Testis (tissue), 3 donors: ENCODE data around the gene CMKLR1. TPM values are rescaled to one million over a fixed set of nuclear protein-coding genes. Genes with fewer than 3 reads are reported as not detected.

Experiments
- DNase-seq: peaks from one replicate; pipeline ENCODE4 v3.0.0-alpha.2; 2019
- H3K27ac ChIP-seq, 2 donors: fragments of 200-600 bp; sonication (generic); one replicate each; pipeline ENCODE4 v1.5.1; 2019
- H3K27me3 ChIP-seq: fragments of 200-600 bp; sonication (generic); one replicate; pipeline ENCODE4 v1.5.1; 2019
- H3K36me3 ChIP-seq: fragments of 200-600 bp; sonication (generic); one replicate; pipeline ENCODE4 v1.5.1; 2017; ENCODE audit warnings: low read depth; ENCODE audit errors: missing control alignments
- H3K4me1 ChIP-seq: fragments of 200-600 bp; sonication (generic); one replicate; pipeline ENCODE4 v1.5.1; 2019
- H3K4me3 ChIP-seq, 2 donors: fragments of 200-600 bp; sonication (generic); one replicate each; pipeline ENCODE4 v1.5.1; 2017 to 2019
- H3K9me3 ChIP-seq: fragments of 200-600 bp; sonication (generic); one replicate; pipeline ENCODE4 v1.5.1; 2017
- POLR2A ChIP-seq: fragments of 450-650 bp; IDR thresholded peaks from one replicate; pipeline ENCODE4 v1.6.1; 2017; ENCODE audit warnings: antibody characterized with exemption, mild to moderate bottlenecking, moderate library complexity
- WGBS, 2 donors: methylation state at CpG; one replicate each; pipeline ENCODE4 v1.1.5; 2018; 5-methylcytosine and 5-hydroxymethylcytosine counted together
- intact Hi-C: fragments of 100-400 bp; cut with DNase I; formaldehyde crosslinking; loops from one replicate; pipeline ENCODE4 v1.15.1; 2023; ENCODE audit warnings: low total_unique reads
- polyA plus RNA-seq: library from polyadenylated mRNA; stranded (reverse); fragments of 350-450 nt; fragmentation: Illumina TruSeq; extraction: RNeasy Lipid Tissue Mini Kit (QIAGEN cat#74804); gene quantifications from one replicate; pipeline ENCODE4 v1.2.3, GENCODE V29; 2014; ENCODE audit warnings: low read depth, low replicate concordance; ENCODE audit not compliant: insufficient read depth
- total RNA-seq, 2 donors: library from RNA; depleted of rRNA; stranded (reverse); fragments of >200 nt; gene quantifications; one replicate each; pipeline ENCODE4 v1.2.3, GENCODE V29; 2016
- TF ChIP-seq, protein P1 (sequence below), 3 experiments: fragments of 450-650 bp in 2 of 3; fragments of 200-600 bp in 1 of 3; sonication (generic) in 1 of 3; IDR thresholded peaks; one replicate each; pipeline ENCODE4 v1.5.1; 2016 to 2019; ENCODE audit warnings: antibody characterized with exemption in 3 of 3, mild to moderate bottlenecking in 2 of 3, moderate library complexity in 1 of 3

The CMKLR1 gene
- total and polyA plus RNA-seq, 3 donors from 2014 or later: 2.4 to 9.5 (median 4.8) TPM

DNA sequence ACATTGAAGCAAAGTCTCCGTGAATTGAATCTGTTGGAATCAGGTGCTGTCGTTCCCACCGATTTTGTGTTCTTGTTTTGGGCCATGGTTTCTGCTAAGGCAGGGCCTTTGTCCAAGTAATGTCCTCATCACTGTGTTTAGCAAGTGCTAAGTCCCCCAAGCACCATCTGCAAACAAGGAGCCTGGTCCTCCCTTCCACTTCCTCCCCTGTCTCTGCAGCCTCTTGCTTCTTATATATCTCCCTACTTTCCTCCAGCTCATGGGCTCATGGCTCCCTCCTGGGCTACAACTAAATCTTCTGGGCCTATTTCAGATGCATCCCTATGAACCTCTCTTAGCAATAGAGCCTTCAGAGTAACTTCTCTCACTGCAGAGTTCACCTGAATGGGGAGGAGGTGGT lies 25.8 kb upstream of the CMKLR1 start:
- TF ChIP-seq POLR2A: no peak
- TF ChIP-seq, protein P1, sequence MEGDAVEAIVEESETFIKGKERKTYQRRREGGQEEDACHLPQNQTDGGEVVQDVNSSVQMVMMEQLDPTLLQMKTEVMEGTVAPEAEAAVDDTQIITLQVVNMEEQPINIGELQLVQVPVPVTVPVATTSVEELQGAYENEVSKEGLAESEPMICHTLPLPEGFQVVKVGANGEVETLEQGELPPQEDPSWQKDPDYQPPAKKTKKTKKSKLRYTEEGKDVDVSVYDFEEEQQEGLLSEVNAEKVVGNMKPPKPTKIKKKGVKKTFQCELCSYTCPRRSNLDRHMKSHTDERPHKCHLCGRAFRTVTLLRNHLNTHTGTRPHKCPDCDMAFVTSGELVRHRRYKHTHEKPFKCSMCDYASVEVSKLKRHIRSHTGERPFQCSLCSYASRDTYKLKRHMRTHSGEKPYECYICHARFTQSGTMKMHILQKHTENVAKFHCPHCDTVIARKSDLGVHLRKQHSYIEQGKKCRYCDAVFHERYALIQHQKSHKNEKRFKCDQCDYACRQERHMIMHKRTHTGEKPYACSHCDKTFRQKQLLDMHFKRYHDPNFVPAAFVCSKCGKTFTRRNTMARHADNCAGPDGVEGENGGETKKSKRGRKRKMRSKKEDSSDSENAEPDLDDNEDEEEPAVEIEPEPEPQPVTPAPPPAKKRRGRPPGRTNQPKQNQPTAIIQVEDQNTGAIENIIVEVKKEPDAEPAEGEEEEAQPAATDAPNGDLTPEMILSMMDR (IDR thresholded peaks at IDR 0.05): no peak
- intact Hi-C loops: no loop called here
- Histone ChIP-seq H3K9me3 (no peaks in the 10 kb centered on the region), H3K27ac (no peak overlapping the region), H3K36me3 (no peaks in the 10 kb centered on the region), H3K4me3 (no peak overlapping the region), H3K4me1 (no peaks in the 10 kb centered on the region), H3K27me3 (no peaks in the 10 kb centered on the region)
- no peak for DNase-seq
- WGBS, 2 donors: 81 to 82% methylated on average over 3 of the region's 3 CpGs

DNA sequence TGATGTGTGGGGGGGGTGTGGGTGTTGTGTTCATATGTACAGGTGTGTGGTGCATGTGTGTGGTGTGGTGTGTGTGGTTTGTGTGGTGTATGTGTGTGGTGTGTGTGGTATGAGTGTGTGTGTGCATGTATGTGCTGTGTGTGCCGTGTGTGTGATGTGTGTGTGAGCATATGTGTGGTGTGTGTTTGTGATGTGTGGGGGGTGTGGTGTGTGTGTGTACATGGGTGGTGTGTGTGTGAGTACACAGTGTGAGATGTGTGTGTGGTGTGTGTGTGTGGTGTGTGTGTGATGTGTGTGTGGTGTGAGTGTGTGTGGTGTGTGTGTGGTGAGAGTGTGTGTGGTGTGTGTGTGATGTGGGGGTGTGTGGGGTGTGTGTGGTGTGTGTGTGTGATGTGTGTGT lies 24.5 kb upstream of the CMKLR1 start:
- 91 to 100% methylated on average over 1 of the region's 1 CpG for WGBS, 2 donors
- intact Hi-C loops: no loop called here

DNA sequence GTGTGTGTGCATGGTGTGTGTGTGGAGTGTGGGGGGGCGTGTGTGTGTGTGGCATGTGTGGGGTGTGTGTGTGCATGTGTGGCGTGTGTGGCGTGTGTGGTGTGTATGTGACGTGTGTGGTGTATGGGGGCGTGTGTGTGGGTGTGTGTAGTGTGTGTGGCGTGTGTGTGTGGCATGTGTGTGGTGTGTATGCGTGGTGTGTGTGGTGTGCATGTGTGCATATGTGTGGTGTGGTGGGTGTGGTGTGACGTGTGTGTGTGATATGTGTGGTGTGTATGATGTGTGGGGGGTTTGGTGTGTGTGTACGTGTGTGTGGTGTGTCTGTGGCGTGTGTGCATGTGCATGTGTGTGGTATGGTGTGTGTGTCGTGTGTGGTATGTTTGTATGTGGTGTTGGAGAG lies 24.1 kb upstream of the CMKLR1 start:
- Histone ChIP-seq H3K36me3 (no peaks in the 10 kb centered on the region), H3K4me1 (no peaks in the 10 kb centered on the region), H3K27ac (no peak overlapping the region), H3K9me3 (no peaks in the 10 kb centered on the region), H3K4me3 (no peak overlapping the region), H3K27me3 (no peaks in the 10 kb centered on the region)
- DNase-seq: no peak
- intact Hi-C loops: no loop called here
- 63 to 84% methylated on average over 11 of the region's 11 CpGs for WGBS, 2 donors
- TF ChIP-seq POLR2A: no peak
- TF ChIP-seq, protein P1 (IDR thresholded peaks at IDR 0.05): no peak

More for the DNA sequence above, 24.5 kb upstream of the CMKLR1 start:
- DNase-seq: no peak
- no peaks in the 10 kb centered on the region for H3K4me1 ChIP-seq
- H3K27me3 ChIP-seq: no peaks in the 10 kb centered on the region
- H3K4me3 ChIP-seq: no peak overlapping the region
- no peaks in the 10 kb centered on the region for H3K36me3 ChIP-seq
- no peaks in the 10 kb centered on the region for H3K9me3 ChIP-seq
- TF ChIP-seq POLR2A: no peak
- TF ChIP-seq, protein P1 (IDR thresholded peaks at IDR 0.05): no peak
- H3K27ac ChIP-seq: no peak overlapping the region

DNA sequence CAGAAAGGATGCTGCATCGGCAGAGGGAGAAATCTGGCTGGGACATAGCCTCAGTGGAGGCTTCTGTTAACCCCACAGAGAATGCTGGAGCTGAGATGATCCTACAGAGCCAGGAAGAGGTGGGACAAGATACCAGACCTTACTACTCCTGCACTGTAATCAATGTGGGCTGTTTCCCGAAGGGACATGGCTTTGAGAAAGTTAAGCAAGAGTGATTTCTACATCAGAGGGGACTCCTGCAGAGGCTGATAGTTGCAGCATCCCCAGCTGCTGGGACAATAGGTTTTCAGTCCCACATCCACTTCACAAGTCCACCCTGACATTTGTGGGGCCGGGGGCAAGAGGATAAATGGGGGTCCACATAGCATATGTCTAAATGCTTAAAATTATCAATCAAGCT lies 22.5 kb upstream of the CMKLR1 start:
- WGBS, 2 donors: 78 to 92% methylated on average over 2 to 3 of the region's 3 CpGs
- no peaks in the 10 kb centered on the region for H3K4me1 ChIP-seq
- H3K27me3 ChIP-seq: no peaks in the 10 kb centered on the region
- intact Hi-C loops: no loop called here
- no peaks in the 10 kb centered on the region for H3K36me3 ChIP-seq
- no peak for DNase-seq
- H3K27ac ChIP-seq: no peak overlapping the region
- no peak overlapping the region for H3K4me3 ChIP-seq
- no peaks in the 10 kb centered on the region for H3K9me3 ChIP-seq
- no peak for TF ChIP-seq POLR2A
- TF ChIP-seq, protein P1 (IDR thresholded peaks at IDR 0.05): no peak

DNA sequence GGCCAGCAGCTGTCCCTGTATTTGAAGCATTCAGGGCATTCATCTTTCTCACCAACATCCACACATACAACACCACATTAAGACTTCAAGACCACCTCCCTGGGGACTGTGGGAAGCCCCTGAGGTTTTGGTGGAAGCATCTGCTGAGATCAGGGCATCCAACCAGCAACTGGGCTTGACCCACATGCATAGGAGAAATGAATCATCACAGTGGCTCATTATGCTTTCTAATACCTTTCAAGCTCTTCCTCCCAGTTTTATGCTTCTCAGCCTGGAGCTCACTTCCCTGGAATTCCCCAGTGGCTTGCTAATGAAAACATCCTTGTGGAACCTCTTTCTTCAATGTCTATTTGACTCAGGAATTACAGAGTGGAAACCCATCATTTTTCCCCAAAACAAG lies 21.4 kb upstream of the CMKLR1 start:
- intact Hi-C loops: no loop called here
- Histone ChIP-seq H3K4me3 (no peak overlapping the region), H3K36me3 (no peaks in the 10 kb centered on the region), H3K27me3 (no peaks in the 10 kb centered on the region), H3K9me3 (no peaks in the 10 kb centered on the region), H3K4me1 (no peaks in the 10 kb centered on the region), H3K27ac (no peak overlapping the region)
- TF ChIP-seq, protein P1 (IDR thresholded peaks at IDR 0.05): no peak
- no peak for TF ChIP-seq POLR2A
- DNase-seq: no peak
